Measurements from ENCODE around the gene LIPC.

Gene LIPC

GRCh38 chr15:58436552-58436951 is 4.8 kb downstream of the LIPC start:
- no peak for TF ChIP-seq POLR2A (IDR thresholded peaks at IDR 0.05; ENCODE audit: low read depth, low read length)
- DNase-seq (ENCODE audit: insufficient read length, low spot score) (no peak), FAIRE-seq (no peak)

- no peak for DNase-seq (ENCODE audit: insufficient read length, low spot score)
- FAIRE-seq: no peak
- TF ChIP-seq POLR2A (IDR thresholded peaks at IDR 0.05; ENCODE audit: low read depth, low read length): no peak
Observed at GRCh38 chr15:58437531-58438105, 5.8 kb downstream of the LIPC start.

- no peak for TF ChIP-seq POLR2A (IDR thresholded peaks at IDR 0.05; ENCODE audit: low read depth, low read length)
- no peak for DNase-seq (ENCODE audit: insufficient read length, low spot score)
- no peak for FAIRE-seq
Observed at GRCh38 chr15:58438111-58438510, 6.3 kb downstream of the LIPC start.

- TF ChIP-seq POLR2A (IDR thresholded peaks at IDR 0.05; ENCODE audit: low read depth, low read length): no peak
- DNase-seq (ENCODE audit: insufficient read length, low spot score) (peak; percentile 33), FAIRE-seq (no peak)
Observed at GRCh38 chr15:58438956-58439355, 7.2 kb downstream of the LIPC start.

GRCh38 chr15:58440158-58440910 is 8.5 kb downstream of the LIPC start:
- DNase-seq (ENCODE audit: insufficient read length, low spot score): peak; percentile 22
- no peak for TF ChIP-seq POLR2A (IDR thresholded peaks at IDR 0.05; ENCODE audit: low read depth, low read length)
- FAIRE-seq: no peak

- TF ChIP-seq POLR2A (IDR thresholded peaks at IDR 0.05; ENCODE audit: low read depth, low read length): no peak
- DNase-seq (ENCODE audit: insufficient read length, low spot score): no peak
- FAIRE-seq: no peak
Observed at GRCh38 chr15:58440922-58441321, 9.1 kb downstream of the LIPC start.

GRCh38 chr15:58441376-58442070 is 9.7 kb downstream of the LIPC start:
- no peak for TF ChIP-seq POLR2A (IDR thresholded peaks at IDR 0.05; ENCODE audit: low read depth, low read length)
- DNase-seq (ENCODE audit: insufficient read length, low spot score): no peak
- FAIRE-seq: no peak

GRCh38 chr15:58442122-58442521 is 10.3 kb downstream of the LIPC start:
- no peak for FAIRE-seq
- DNase-seq (ENCODE audit: insufficient read length, low spot score): no peak
- no peak for TF ChIP-seq POLR2A (IDR thresholded peaks at IDR 0.05; ENCODE audit: low read depth, low read length)

GRCh38 chr15:58443308-58443707 is 11.5 kb downstream of the LIPC start:
- FAIRE-seq: no peak
- TF ChIP-seq POLR2A (IDR thresholded peaks at IDR 0.05; ENCODE audit: low read depth, low read length): no peak
- no peak for DNase-seq (ENCODE audit: insufficient read length, low spot score)

- FAIRE-seq: no peak
- TF ChIP-seq POLR2A (IDR thresholded peaks at IDR 0.05; ENCODE audit: low read depth, low read length): no peak
Observed at GRCh38 chr15:58444056-58444455, 12.3 kb downstream of the LIPC start.

GRCh38 chr15:58444658-58445332 is 13.0 kb downstream of the LIPC start:
- no peak for FAIRE-seq
- DNase-seq (ENCODE audit: insufficient read length, low spot score): no peak
- TF ChIP-seq POLR2A (IDR thresholded peaks at IDR 0.05; ENCODE audit: low read depth, low read length): no peak

More at GRCh38 chr15:58444056-58444455, 12.3 kb downstream of the LIPC start:
- DNase-seq (ENCODE audit: insufficient read length, low spot score): no peak

GRCh38 chr15:58445865-58446264 is 14.1 kb downstream of the LIPC start:
- FAIRE-seq (no peak), DNase-seq (ENCODE audit: insufficient read length, low spot score) (no peak)
- TF ChIP-seq POLR2A (IDR thresholded peaks at IDR 0.05; ENCODE audit: low read depth, low read length): no peak

- DNase-seq (ENCODE audit: insufficient read length, low spot score) (no peak), FAIRE-seq (no peak)
- TF ChIP-seq POLR2A (IDR thresholded peaks at IDR 0.05; ENCODE audit: low read depth, low read length): no peak
Observed at GRCh38 chr15:58446521-58446920, 14.7 kb downstream of the LIPC start.
